ENCODE results near the gene UGT2A2. TPM values are rescaled to one million over a fixed set of nuclear protein-coding genes. Genes with fewer than 3 reads are reported as not detected.
"Not testable (repeated sequence)": the region's sequence is repeated elsewhere in the genome, so short reads cannot be mapped to it uniquely, and the experiment has no call there.

Gene UGT2A2
- not detected in 2 replicates for total RNA-seq (2014; rRNA removed; shearing (Covaris generic))

GRCh38 chr4:69639542-69639941 lies at the start of gene UGT2A2:
Gene UGT2A2 (minus strand): TSS chr4:69639642. CDS start chr4:69639640, 2 bp downstream.
- DNase-seq (ENCODE audit: low read depth): no peak

- no peak for DNase-seq (ENCODE audit: low read depth)
Measured at GRCh38 chr4:69684804-69685203, 45.4 kb upstream of the UGT2A2 start.

GRCh38 chr4:69668680-69669079 lies 29.2 kb upstream of the UGT2A2 start:
- DNase-seq (ENCODE audit: low read depth): no peak

GRCh38 chr4:69664009-69664408 lies 24.6 kb upstream of the UGT2A2 start:
- DNase-seq (ENCODE audit: low read depth): not testable (repeated sequence)

- DNase-seq (ENCODE audit: low read depth): not testable (repeated sequence)
Measured at GRCh38 chr4:69661130-69661803, 21.8 kb upstream of the UGT2A2 start.

DNA sequence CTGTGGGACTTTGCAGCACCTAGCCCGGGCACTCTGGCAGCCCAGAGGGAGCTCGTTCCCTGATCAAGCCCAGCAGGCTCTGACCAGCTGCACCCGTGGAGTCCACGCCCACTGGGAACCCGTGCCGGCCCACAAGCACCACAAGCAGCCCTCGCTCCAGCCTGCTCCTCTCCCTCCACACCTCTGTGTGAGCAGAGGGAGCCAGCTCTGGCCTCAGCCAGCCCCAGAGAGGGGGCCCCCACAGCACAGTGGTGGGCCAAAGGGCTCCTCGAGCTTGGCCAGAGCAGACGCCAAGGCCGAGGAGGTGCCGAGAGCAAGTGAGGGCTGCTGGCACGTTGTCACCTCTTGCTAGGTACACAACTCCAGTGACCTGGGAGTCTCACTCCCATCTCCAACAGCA lies 18.7 kb upstream of the UGT2A2 start:
- DNase-seq (ENCODE audit: low read depth): no peak

DNA sequence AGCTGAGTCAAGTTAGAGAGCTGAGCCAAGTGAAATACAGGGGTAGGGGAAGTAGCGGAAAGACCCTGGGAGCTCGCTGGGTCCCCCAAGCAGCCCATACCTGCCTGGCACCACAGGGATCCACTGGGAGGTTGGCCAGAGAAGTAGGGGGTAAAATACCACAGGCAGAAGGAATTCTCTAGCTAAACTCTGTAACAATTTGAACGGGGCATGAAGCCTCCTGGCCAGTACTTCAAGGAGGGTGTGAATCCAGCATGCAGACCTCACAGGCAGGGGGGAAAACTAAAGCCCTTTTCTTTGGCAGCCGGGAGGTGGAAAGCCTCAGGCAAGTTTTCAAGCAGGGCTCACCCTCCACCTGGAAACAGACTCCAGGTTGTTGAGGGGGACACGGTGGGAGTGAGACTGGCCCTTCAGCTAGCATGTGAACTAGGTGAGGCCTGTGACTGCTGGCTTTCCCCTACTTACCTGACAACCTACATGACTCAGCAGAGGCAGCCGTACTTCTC lies 17.3 kb upstream of the UGT2A2 start:
- no peak for DNase-seq (ENCODE audit: low read depth)

DNA sequence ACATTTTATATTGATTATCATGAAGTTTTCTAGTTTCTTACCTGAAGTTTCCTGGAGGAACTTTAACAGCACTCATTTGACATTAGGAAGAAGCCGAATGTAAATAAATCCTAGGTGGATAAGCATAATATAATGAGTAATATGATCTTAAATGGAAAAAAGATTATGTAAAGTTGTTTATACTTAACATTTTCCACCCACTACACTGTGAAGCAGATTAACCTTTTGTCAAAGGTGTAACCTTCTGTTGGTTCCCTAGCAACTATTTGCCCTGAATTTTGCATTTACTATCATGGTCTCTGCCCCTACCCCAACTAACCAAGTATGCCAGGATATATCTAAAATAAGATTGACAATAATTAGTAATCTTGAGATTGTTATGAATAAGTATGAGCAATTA lies 13.7 kb upstream of the UGT2A2 start, which contains the start of gene UGT2A1:
TSS of gene UGT2A1 (minus strand) at position 101 of the 400 bp plus-strand sequence. CDS start 5,603 bp downstream, outside the sequence.
- no peak for DNase-seq (ENCODE audit: low read depth)

DNA sequence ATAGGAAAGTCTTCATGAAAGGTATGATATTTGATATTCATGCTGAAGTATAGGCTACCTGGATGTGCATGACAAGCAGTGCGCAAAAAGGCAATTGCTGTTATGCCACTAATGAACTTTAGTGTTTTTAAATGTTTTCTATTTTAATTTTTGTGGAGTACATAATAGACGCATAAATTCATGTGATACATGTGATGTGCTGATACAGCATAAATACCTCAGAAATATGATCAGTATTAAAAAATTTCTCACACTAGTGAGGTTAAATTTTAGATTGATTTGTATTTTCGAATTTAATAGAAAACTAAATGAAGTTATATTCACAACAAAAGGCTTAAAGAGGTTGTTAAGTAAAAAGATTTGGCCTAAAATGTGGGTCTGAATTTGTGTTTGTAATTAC lies 11.4 kb upstream of the UGT2A2 start:
- no peak for DNase-seq (ENCODE audit: low read depth)

- no peak for DNase-seq (ENCODE audit: low read depth)
Measured at GRCh38 chr4:69649629-69650028, 10.2 kb upstream of the UGT2A2 start.

DNA sequence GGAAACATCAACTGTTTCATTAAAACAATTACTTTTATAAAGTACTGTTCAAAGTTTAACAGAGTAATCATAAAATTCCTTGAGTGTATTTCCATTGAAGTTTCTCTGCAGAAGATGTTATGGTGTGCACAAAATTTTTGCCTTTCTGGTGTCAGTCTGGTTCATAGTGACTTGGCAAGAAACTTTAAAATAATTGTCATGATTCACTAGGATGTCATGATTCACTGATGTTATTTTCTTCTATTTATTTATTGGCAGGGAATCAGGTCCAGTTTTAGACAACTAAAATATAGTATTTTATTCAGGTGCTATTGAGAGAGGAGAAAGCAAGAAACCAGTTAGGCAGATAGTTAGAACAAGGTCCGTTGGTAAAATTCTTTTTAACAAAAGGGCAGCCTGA lies 9.8 kb upstream of the UGT2A2 start:
- no peak for DNase-seq (ENCODE audit: low read depth)

DNA sequence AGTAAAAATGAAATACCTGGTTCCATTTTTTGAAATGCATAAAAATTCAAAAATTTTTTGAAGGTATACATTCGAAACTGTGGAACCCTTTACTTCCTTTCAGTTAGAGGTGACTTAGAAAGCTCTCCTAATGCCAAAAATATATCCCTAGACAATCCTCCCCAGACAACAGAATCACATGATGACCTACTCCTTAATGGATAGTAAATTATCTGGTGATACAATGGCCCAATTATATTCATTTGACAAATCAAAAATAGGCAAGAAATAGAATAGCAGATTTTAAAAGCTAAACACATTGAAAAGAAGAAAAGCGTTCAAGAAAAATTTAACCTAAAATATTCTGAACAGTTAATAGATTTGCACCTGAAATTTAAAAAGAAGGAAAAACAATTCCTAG lies 3.5 kb upstream of the UGT2A2 start:
- DNase-seq (ENCODE audit: low read depth): no peak

DNA sequence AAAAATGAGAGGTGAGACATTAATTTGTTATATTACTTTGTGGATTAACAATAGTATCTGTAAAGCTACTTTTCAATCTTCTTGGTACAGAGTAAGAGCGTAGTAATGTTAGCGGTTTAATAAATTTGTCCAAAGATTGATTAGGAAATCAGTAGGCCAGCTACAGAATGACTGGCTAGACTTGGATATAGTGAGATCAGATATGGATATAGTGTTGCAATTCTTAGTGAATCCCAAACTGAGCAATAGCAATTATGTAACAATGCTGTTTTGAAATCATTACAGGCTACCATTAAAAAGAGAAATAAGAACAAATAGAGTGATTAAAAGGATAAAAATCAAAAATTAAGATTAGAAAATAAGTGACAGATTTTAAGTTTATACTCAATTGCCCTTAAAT lies 847 bp upstream of the UGT2A2 start:
- no peak for DNase-seq (ENCODE audit: low read depth)

DNA sequence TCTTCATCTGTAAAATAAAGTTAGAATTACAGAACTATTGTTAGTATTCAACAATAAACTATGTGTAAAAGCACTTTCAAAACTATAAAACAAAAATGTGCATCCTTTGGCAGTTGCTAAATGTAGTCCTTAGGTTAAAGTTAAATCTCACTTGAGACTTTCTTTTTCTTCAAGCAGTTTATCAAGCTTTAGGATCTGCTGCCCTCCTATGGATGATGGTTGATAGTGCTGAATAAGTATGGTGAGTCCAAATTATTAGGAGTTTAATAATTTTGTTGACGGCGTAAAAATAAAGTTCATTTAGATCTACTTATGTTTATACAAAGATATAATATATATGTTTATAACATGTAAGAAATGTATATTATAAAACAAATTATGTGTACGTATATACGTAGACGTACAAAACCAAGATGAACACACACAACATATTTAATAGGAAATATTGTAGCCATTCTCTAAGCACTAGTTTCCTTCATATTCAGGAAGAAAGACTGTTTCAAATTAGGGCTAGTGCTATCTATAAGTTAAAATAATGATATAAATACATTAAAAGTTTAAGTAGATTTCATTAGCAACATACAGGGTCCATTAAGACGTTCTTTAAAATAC lies 22.3 kb downstream of the UGT2A2 start:
- DNase-seq (ENCODE audit: low read depth): peak; percentile 0

DNA sequence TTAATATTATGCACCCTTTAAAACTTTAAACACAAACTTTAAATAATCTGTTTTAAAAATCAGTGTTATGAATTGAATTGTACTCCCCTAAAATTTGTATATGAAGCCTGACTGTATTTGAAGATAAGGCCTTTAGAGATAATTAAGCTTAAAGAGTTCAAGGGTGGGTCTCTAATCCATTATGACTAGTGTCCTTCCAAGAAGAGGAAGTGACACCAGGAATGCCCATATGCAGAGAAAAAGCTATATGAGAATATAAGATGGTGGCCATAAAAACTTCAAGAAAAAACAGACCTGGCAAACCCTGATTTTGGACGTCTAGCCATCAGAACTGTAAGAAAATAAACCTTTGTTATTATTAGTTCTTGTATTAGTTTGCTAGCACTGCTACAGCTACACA lies 29.0 kb downstream of the UGT2A2 start:
- no peak for DNase-seq (ENCODE audit: low read depth)

GRCh38 chr4:69601065-69601464 lies 38.4 kb downstream of the UGT2A2 start:
- DNase-seq (ENCODE audit: low read depth): no peak

GRCh38 chr4:69600013-69600412 lies 39.4 kb downstream of the UGT2A2 start:
- no peak for DNase-seq (ENCODE audit: low read depth)

GRCh38 chr4:69594382-69594781 lies 45.1 kb downstream of the UGT2A2 start:
- DNase-seq (ENCODE audit: low read depth): no peak

DNA sequence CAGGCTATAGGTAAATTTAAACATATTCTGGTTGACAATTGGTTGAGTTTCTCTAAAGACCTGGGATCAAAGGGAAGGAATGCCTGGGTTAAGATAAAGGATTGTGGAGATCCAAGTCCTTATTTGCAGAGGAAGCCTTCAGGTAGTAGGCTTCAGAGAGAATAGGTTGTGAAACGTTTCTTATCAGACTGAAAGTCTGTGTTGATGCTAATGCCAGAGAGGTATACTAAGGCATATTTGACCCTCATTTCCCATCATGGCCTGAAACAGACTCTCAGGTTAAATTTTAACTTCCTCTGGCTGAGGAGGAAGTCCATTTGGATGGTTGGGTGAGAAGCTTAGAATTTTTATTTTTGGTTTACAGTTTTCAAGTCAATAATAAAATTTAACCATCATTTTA lies 48.1 kb downstream of the UGT2A2 start:
- no peak for DNase-seq (ENCODE audit: low read depth)

DNA sequence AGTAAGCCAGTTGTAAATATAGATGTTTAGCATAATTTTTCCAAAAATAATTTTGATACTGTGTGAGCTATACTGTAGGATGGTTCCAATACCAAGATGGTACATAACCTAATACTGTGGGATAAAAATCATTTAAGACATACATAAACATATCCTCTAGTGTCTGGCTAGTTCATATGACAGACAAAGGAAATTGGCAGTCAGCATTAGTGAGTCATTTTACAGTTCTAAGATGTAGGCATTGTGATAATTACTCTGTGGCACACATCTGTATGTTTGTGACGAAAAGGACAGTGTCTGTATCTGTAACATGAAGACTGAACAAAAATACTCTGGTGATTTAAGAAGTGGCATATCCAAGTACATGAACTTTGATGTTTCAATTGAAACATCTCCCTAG lies 49.6 kb downstream of the UGT2A2 start:
- no peak for DNase-seq (ENCODE audit: low read depth)

DNA sequence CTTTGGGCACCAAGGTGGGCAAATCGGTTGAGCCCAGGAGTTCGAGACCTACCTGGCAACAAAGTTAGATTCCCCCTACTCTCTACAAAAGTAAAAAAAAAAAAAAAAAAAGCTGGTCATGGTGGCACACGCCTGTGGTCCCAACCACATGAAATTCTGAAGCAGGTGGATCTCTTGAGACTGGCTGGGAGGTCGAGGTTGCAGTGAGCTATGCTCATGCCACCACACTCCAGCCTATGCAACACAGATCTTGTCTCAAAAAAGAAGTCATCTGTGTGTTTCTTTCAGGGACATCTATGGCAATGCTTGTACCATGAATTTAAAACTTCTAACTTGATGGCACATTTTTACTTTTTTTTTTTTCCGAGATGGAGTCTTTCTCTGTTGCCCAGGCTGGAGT lies 55.3 kb downstream of the UGT2A2 start:
- no peak for DNase-seq (ENCODE audit: low read depth)

DNA sequence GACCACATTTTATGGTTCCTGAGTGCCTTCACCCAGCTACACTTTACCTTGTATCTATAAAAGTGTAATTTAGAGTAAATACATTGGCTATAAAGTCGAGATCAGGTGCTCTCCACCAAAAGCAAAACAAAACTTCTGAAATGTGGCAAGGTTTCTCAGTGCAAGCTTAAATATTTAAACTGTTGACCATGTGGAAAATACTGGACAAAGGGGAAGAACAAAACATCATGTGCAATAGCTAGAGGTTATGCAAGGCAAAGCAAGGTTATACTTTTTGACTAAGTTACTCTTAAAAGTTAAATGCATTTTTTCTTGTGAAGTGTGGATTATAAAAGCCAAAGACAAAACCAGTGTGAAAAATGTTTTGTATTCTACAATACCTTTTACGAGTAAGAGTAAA lies 55.9 kb downstream of the UGT2A2 start:
- DNase-seq (ENCODE audit: low read depth): no peak

GRCh38 chr4:69577245-69577644 lies 62.2 kb downstream of the UGT2A2 start:
- DNase-seq (ENCODE audit: low read depth): no peak

All from RPMI7951 (cell line).